Caco-2 (cell line): ENCODE data around the gene RPH3AL. TPM values are rescaled to one million over a fixed set of nuclear protein-coding genes. Genes with fewer than 3 reads are reported as not detected.

Source experiments
- BruUV-seq: library from RNA; stranded (reverse); fragments of 400-500 nt; replicated peaks from 2 replicates; lab custom pipeline; 2021; lab: Mats Ljungman, UMichigan
- CTCF ChIA-PET: fragments of 300-600 bp; sonication (Branson Sonifier 250); formaldehyde crosslinking; loops from one replicate; lab custom pipeline; 2022; ENCODE audit warnings: antibody characterized with exemption; lab: Charles Lee
- POLR2A ChIA-PET: fragments of 300-600 bp; sonication (Branson Sonifier 250); formaldehyde crosslinking; loops from one replicate; lab custom pipeline; 2022; ENCODE audit warnings: antibody characterized with exemption; lab: Charles Lee
- DNase-seq, 2 experiments: peaks; one replicate each; pipeline versions ENCODE4 v3.0.0 to v3.0.0-alpha.2; 2020 to 2022
- H3K27me3 ChIP-seq: replicated peaks from 2 replicates; pipeline ENCODE4 v1.6.0; 2011; ENCODE audit warnings: low read length; ENCODE audit not compliant: control insufficient read depth, insufficient read depth
- H3K36me3 ChIP-seq: 2 replicates; pipeline ENCODE4 v1.5.1; 2011; ENCODE audit warnings: low read length; ENCODE audit not compliant: control insufficient read depth, insufficient read depth
- H3K4me1 ChIP-seq: fragments of 250-450 bp; sonication (Bioruptor Pico); 2 replicates; pipeline ENCODE4 v1.5.1; 2020; ENCODE audit warnings: mild to moderate bottlenecking
- H3K4me3 ChIP-seq: 2 replicates; pipeline ENCODE4 v1.5.1; 2011; ENCODE audit warnings: low read depth, mild to moderate bottlenecking, control low read depth, low read length
- H3K9me3 ChIP-seq: fragments of 250-450 bp; sonication (Bioruptor Pico); 2 replicates; pipeline ENCODE4 v1.5.1; 2020; ENCODE audit warnings: mild to moderate bottlenecking, moderate library complexity
- H3K27ac Mint-ChIP-seq: one replicate; pipeline ENCODE4 v1.8.0; 2022; ENCODE audit warnings: mixed read lengths; ENCODE audit not compliant: unreplicated experiment
- H3K27me3 Mint-ChIP-seq: one replicate; pipeline ENCODE4 v1.8.0; 2022; ENCODE audit warnings: mixed read lengths; ENCODE audit not compliant: insufficient read depth, unreplicated experiment
- H3K36me3 Mint-ChIP-seq: one replicate; pipeline ENCODE4 v1.8.0; 2022; ENCODE audit warnings: mild to moderate bottlenecking, mixed read lengths; ENCODE audit not compliant: insufficient read depth, unreplicated experiment
- H3K4me1 Mint-ChIP-seq: one replicate; pipeline ENCODE4 v1.8.0; 2022; ENCODE audit warnings: low read depth, mixed read lengths; ENCODE audit not compliant: unreplicated experiment
- H3K4me3 Mint-ChIP-seq: one replicate; pipeline ENCODE4 v1.8.0; 2022; ENCODE audit warnings: mild to moderate bottlenecking, moderate library complexity, mixed read lengths; ENCODE audit not compliant: unreplicated experiment
- H3K9me3 Mint-ChIP-seq: one replicate; pipeline ENCODE4 v1.8.0; 2022; ENCODE audit warnings: mixed read lengths; ENCODE audit not compliant: unreplicated experiment
- intact Hi-C: fragments of 100-400 bp; cut with micrococcal nuclease; formaldehyde crosslinking; loops from one replicate; pipeline ENCODE4 v1.10.0; 2022; ENCODE audit not compliant: unreplicated experiment
- total RNA-seq: library from RNA; stranded (reverse); gene quantifications from 2 replicates; pipeline ENCODE4 v1.2.3, GENCODE V29; 2022
- TF ChIP-seq, protein P1 (sequence below), 2 experiments: fragments of 200-600 bp in 1 of 2; IDR thresholded peaks; 1 replicate in 1 of 2; 2 replicates in 1 of 2; pipeline versions ENCODE4 v1.5.1 to v1.8.0; 2011 to 2022; ENCODE audit warnings: antibody characterized with exemption in 1 of 2, control low read depth in 1 of 2, inconsistent platforms in 1 of 2, low read depth in 1 of 2, low read length in 1 of 2, mild to moderate bottlenecking in 1 of 2, moderate library complexity in 1 of 2; ENCODE audit not compliant: insufficient read depth in 1 of 2, severe bottlenecking in 1 of 2, unreplicated experiment in 1 of 2

Gene RPH3AL
- total RNA-seq, 1 experiment from 2014 or later, result 36.0 TPM

DNA sequence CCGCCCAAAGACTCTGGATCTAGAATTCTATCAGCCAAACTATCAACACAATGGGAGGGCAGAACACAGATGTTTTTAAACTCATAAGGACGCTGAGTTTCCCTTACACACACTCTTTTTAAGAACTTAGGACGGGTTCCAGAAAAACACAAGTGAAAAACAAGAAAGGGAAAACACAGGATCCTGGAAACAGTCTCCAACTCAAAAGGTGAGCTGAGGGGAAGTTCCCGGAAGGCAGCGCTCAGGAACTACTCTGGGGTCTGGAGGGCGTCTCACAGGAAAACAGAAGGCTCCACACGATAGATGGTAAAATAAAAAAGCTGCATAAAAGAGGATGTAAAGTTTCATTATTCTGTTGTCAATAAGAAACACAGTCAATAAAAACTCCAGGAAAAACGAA lies 91.0 kb downstream of the RPH3AL start:
- peaks cover 20% of the 10 kb centered on the region for H3K36me3 Mint-ChIP-seq
- no peak overlapping the region for H3K27ac Mint-ChIP-seq
- DNase-seq, result no peak
- no TSS peak for BruUV-seq
- no peak overlapping the region for H3K4me3 Mint-ChIP-seq
- H3K4me3 ChIP-seq, result no peak overlapping the region
- intact Hi-C loops, result no loop called here
- no peaks in the 10 kb centered on the region for H3K27me3 Mint-ChIP-seq
- ChIA-PET CTCF (no interaction called here), POLR2A (no interaction called here)
- no peaks in the 10 kb centered on the region for H3K9me3 Mint-ChIP-seq
- H3K4me1 ChIP-seq, result no peaks in the 10 kb centered on the region
- no peaks in the 10 kb centered on the region for H3K27me3 ChIP-seq
- no peaks in the 10 kb centered on the region for H3K9me3 ChIP-seq
- peaks cover 1% of the 10 kb centered on the region; the same call in 1 of the 2 replicates for H3K36me3 ChIP-seq
- TF ChIP-seq, protein P1, sequence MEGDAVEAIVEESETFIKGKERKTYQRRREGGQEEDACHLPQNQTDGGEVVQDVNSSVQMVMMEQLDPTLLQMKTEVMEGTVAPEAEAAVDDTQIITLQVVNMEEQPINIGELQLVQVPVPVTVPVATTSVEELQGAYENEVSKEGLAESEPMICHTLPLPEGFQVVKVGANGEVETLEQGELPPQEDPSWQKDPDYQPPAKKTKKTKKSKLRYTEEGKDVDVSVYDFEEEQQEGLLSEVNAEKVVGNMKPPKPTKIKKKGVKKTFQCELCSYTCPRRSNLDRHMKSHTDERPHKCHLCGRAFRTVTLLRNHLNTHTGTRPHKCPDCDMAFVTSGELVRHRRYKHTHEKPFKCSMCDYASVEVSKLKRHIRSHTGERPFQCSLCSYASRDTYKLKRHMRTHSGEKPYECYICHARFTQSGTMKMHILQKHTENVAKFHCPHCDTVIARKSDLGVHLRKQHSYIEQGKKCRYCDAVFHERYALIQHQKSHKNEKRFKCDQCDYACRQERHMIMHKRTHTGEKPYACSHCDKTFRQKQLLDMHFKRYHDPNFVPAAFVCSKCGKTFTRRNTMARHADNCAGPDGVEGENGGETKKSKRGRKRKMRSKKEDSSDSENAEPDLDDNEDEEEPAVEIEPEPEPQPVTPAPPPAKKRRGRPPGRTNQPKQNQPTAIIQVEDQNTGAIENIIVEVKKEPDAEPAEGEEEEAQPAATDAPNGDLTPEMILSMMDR (IDR thresholded peaks at IDR 0.05; ENCODE audit: insufficient read depth in 1 of 2, low read depth in 1 of 2, low read length in 1 of 2, severe bottlenecking in 1 of 2, unreplicated experiment in 1 of 2), result no peak
- H3K4me1 Mint-ChIP-seq, result no peaks in the 10 kb centered on the region

DNA sequence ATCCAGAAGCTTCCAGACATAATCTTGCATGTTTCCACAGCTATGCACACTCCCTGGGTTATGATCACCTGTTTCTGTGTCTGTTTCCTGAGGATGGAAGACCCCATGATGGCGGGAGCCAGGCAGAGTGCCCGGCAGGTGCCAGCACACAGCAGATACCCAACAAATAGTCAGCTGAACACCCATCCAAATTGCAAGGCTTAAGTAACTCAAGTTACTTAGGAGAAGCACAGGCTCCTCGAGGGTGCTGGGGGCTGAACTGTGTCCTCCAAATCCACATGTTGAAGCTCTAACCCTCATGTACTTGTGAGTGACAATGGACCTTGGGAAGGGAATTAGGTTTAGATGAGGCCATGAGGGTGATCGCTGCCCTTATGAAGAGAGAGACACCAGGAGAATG lies 91.7 kb downstream of the RPH3AL start:
- Histone ChIP-seq H3K4me3 (no peak overlapping the region), H3K36me3 (peaks cover 1% of the 10 kb centered on the region; the same call in 1 of the 2 replicates), H3K4me1 (no peaks in the 10 kb centered on the region), H3K9me3 (no peaks in the 10 kb centered on the region), H3K27me3 (no peaks in the 10 kb centered on the region)
- no peaks in the 10 kb centered on the region for H3K27me3 Mint-ChIP-seq
- H3K4me3 Mint-ChIP-seq, result no peak overlapping the region
- H3K27ac Mint-ChIP-seq, result no peak overlapping the region
- no TSS peak for BruUV-seq
- H3K9me3 Mint-ChIP-seq, result no peaks in the 10 kb centered on the region
- peaks cover 20% of the 10 kb centered on the region for H3K36me3 Mint-ChIP-seq
- CTCF ChIA-PET, result no interaction called here
- intact Hi-C loops, result no loop called here
- no peaks in the 10 kb centered on the region for H3K4me1 Mint-ChIP-seq
- POLR2A ChIA-PET, result no interaction called here
- TF ChIP-seq, protein P1 (IDR thresholded peaks at IDR 0.05; ENCODE audit: insufficient read depth in 1 of 2, low read depth in 1 of 2, low read length in 1 of 2, severe bottlenecking in 1 of 2, unreplicated experiment in 1 of 2), result no peak
- DNase-seq, result no peak

GRCh38 chr17:260031-260791 lies 92.4 kb downstream of the RPH3AL start:
- ChIA-PET POLR2A (no interaction called here), CTCF (no interaction called here)
- peak in 1 of 2 experiments; percentile 19 for DNase-seq
- Mint-ChIP-seq H3K27ac (no peak overlapping the region), H3K9me3 (no peaks in the 10 kb centered on the region), H3K4me3 (no peak overlapping the region), H3K27me3 (no peaks in the 10 kb centered on the region), H3K4me1 (no peaks in the 10 kb centered on the region), H3K36me3 (peaks cover 20% of the 10 kb centered on the region)
- Histone ChIP-seq H3K36me3 (peaks cover 1% of the 10 kb centered on the region; the same call in 1 of the 2 replicates), H3K4me1 (no peaks in the 10 kb centered on the region), H3K4me3 (no peak overlapping the region), H3K27me3 (no peaks in the 10 kb centered on the region), H3K9me3 (no peaks in the 10 kb centered on the region)
- TF ChIP-seq, protein P1 (IDR thresholded peaks at IDR 0.05; ENCODE audit: insufficient read depth in 1 of 2, low read depth in 1 of 2, low read length in 1 of 2, severe bottlenecking in 1 of 2, unreplicated experiment in 1 of 2), result no peak
- no TSS peak for BruUV-seq
- intact Hi-C loops, result no loop called here
